AG09319 (cell line): Measurements from ENCODE around the gene C18orf63.

ENCODE experiments used
- DNase-seq: peaks from one replicate; pipeline ENCODE4 v3.0.0-alpha.2; 2010; ENCODE audit warnings: low read depth; ENCODE audit errors: extremely low read depth
- TF ChIP-seq, protein P1 (sequence below): IDR thresholded peaks from 2 replicates; pipeline ENCODE4 v1.5.1; 2011; ENCODE audit warnings: low read depth, mild to moderate bottlenecking, inconsistent platforms, low read length, moderate library complexity

Gene C18orf63

DNA sequence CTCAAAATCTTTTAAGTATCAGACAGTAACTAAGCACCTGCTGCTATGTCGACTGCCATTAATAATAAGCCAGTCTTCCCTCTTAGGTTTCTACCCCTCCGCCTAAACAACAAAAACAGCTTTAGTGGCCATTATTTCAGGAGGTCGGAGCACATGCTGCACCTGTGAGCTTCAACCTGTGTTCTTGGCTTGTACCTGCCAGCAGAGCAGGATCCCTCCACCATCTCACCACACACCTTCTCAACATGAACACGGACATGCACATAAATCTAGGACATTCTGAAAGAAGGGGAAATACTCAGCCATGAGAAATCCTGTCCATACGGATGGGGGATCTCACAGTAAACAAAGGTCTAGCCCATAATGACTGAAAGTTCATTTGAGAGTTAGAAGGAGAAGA lies 27.6 kb upstream of the C18orf63 start:
- TF ChIP-seq, protein P1, sequence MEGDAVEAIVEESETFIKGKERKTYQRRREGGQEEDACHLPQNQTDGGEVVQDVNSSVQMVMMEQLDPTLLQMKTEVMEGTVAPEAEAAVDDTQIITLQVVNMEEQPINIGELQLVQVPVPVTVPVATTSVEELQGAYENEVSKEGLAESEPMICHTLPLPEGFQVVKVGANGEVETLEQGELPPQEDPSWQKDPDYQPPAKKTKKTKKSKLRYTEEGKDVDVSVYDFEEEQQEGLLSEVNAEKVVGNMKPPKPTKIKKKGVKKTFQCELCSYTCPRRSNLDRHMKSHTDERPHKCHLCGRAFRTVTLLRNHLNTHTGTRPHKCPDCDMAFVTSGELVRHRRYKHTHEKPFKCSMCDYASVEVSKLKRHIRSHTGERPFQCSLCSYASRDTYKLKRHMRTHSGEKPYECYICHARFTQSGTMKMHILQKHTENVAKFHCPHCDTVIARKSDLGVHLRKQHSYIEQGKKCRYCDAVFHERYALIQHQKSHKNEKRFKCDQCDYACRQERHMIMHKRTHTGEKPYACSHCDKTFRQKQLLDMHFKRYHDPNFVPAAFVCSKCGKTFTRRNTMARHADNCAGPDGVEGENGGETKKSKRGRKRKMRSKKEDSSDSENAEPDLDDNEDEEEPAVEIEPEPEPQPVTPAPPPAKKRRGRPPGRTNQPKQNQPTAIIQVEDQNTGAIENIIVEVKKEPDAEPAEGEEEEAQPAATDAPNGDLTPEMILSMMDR = no peak
- DNase-seq = no peak

DNA sequence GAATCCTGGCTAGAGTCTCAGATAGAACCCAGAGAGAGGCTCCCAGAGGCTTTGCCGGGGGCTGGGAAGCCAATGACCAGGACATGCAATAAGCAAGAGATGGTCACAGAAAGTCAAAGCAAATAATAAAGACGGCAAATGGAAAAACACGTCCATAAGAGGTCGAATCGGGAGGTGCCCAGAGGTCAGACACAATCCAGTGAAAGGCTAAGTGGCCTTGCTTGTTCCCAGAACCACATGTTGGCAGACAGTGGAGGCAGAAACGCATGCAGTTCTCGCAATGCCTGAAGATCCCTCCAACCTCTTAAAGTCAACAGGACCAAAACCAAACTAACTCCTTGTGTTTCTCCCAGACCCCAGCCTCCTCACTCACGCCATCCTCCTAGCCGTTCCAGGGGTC lies 26.9 kb upstream of the C18orf63 start:
- TF ChIP-seq, protein P1 = no peak
- no peak for DNase-seq

DNA sequence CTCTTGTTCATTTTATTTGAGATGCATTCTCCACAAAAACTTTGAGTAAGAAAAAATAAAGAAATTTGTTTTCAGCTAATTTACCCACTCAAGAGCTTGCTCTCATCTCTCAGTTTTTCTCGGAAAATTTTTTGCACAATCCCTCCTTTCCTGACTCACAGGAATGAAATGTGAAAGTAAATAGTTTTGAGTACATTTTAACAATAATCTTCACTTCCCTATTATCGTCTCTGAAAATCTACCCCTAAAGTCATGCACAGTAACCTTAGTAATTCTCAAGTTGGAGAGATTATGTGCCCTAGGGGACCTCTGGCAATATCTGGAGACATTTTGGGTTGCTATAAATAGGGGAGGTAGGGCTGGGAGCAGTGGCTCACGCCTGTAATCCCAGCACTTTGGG lies 26.5 kb upstream of the C18orf63 start:
- no peak for DNase-seq
- TF ChIP-seq, protein P1 = no peak

DNA sequence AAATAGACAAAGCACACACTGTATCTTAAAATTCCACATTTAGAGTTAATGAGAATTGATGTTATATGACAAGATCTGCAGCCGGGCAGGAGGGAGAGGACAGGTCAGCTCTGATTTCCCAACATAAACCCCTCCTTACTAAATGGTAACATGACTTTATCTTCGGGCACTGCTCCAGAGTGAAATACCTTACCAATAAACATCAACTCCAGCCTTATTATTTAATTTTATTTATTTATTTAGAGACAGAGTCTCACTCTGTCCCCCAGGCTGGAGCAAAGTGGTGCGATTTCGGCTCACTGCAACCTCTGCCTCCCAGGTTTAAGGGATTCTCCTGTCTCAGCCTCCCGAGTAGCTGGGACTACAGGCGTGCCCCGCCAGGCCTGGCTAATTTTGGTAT lies 25.6 kb upstream of the C18orf63 start:
- DNase-seq = no peak
- TF ChIP-seq, protein P1 = no peak

DNA sequence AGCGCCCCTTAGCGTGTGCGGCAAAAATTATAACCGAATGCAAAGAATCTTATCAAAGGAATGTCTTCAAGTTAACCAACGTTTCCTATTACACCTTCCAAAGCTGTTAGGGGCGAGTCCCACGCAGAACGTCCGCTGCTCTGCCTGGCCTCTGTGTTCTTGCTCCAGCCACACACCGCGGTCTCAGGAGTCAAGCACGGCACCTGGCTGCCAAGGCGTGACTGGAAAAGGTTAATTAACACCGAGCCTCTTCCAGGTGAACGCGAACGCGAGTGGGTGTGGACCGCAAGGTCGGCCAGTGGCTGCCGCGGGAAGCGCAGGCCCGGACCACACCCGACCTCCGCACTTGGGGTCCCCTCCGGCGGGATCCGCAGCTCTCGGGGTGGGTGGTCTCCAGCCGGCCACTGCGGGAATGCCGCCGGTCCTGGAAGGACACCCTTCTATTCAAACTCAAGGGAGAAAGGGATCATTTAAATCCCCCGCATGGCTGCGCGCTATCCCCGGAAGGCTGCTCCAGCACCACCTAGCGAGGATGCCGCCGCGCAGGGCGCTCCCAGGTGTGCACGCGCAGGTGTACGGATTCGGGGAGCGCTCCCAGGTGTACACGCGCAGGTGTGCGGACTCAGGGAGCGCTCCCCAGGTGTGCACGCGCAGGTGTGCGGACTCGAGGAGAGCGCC lies 24.7 kb upstream of the C18orf63 start:
- DNase-seq = no peak
- TF ChIP-seq, protein P1 = peak; percentile 7

DNA sequence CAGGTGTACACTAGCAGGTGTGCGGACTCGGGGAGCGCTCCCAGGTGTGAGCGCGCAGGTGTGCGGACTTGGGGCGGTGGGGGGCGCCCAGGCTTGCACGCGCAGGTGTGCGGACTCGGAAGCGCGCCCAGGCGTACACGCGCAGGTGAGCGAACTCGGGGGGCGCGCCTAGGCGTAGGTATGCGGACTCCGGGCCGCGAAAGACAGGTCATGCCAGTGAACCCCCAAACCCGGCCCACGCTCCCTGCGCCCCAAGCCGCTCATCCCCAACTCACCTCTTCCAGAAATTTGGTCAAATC lies 24.2 kb upstream of the C18orf63 start:
- TF ChIP-seq, protein P1 = no peak
- DNase-seq = no peak

DNA sequence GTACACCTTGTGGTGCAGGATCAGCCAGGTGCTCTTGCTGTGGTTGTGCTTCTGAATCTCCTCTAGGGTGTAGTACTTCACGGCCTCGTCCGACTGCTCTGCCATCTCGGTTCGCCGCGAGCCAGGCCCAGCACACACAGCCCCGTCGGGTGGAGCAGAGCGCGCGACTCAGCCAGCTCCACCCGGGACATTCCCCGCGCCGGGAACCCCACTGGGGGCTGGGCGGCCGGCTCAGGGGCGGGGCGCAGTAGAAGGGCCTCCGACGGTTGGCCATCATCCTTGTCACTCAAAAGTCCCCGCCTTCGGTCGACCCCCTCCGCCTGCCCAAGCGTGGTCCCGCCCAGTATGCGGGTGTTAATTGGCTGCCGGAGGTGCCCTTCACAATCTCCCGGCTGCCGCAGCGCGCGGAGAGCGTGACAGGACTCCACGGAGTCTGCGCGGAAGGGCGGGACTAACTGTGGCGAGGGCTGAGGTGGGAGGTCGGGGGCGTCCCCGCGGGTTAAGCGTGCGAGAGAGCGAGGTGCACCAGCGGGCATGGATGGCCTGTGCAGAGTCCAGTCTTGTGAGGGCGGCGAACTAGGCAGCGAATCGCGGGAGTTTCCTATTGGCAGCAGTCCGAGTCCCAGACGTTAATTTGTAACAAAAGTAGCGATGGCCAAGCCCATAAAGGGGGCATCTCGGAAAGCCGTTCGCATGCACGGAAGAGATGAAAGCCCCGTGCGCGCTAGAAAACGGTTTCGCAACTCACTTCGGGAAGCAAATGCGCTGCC lies 23.7 kb upstream of the C18orf63 start, which contains the start of gene CYB5A:
Gene CYB5A, minus strand, starts transcription at position 193 of the 770 bp plus-strand sequence. Its CDS starts 88 bp downstream, at position 105.
- TF ChIP-seq, protein P1 = no peak
- peak; percentile 94 for DNase-seq
